ENCODE results near the gene GALNT9.
"Not testable (repeated sequence)": the region's sequence is repeated elsewhere in the genome, so short reads cannot be mapped to it uniquely, and the experiment has no call there.

GALNT9 gene

DNA sequence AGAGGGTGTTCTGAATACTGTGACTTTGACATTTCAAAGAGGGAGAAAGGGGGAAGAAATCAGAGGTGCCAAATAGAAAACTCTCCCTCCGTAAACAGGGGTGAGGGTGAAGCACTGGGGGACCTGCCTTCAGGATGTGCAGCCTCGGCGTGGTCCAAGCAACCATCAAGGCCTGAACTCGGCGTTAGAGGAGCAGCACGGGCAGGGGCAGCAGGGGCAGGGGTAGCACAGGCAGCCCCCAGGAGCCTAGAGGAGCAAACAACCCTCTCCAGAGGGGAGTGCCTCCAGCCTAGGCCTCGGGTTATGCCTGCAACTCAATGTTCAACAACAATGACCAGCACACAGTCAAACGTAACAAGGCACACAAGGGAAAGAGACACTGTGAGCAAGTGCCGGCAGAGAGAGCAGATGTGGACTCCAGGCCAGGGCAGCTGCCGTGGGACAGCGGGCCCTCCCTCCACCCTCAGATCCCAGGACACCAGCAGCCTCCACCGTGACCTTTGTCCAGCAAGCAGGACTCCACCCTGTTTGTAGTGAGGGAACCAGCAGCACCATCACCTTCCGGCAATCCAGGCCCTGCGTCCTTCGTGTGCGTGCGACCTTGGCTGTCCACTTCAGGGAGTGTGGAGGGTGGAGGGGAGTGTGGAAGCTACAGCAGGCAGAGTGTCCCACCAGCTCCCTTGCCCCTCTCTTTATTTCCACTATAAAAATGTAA, 18.0 kb downstream of the GALNT9 start:
- DNase-seq: no peak

DNA sequence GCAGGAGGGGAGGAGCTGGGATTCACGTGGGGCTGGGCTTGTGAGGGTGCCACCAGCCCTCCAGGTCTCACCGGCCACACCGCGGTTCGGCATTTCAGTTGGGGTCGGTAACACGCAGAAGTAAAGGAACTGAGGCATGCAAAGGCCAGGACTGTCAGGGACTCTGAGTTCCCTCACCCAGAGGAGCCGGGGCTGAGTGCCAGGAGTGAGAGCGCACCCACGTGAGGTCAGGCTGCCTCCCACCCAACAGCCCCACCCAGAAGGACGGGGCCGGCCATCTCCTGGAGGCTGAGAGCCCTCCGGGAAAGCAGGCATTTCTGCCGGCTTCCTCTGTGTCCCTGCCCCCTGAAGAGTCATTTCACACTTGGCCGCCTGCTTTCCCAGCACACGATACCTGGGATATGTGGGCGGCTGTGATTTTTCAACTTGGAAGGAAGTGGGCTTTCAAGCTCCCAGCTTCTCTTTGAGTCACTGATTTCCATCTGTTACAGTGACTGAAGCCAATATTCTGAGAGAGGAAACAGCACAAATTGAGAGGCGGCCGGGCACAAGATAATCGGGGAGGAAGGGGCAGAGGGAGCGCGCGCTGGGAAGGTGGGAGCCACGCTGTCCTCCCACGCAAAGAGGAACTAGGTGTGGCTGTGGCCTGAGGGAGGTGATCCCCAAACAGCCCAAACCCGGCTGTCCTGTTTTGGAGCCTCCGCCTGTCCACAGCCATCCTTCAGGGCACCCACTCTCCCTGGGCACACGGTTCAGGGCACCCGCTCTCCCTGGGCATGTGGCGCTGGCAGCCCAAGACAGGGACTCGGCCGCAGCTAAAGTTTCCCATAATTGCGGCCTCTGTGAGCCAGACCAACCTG, 19.0 kb downstream of the GALNT9 start:
- no peak for DNase-seq

DNA sequence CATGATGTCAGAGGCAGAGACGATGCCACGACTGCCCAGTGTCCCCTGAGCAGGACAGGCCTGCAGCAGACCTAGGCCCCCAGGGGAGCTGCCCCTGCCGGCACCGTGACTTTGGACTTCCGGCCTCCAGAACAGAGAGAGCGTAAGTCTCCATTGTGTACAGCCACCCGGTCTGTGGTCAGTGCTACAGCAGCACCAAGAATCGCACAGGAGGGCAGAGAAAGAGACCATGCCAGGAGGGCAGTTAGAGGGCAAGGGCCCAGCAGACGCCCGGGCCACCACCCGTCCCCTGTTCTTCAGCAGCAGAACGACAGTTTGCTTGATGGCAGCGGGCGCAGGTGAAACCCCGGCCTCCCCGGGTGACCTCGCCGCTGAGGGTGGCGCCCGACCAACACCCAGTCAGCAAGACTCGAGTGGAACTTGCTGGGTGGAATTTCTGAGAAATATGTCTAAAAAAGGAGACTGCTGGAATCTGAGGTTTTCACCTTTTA, 19.7 kb downstream of the GALNT9 start:
- no peak for DNase-seq

DNA sequence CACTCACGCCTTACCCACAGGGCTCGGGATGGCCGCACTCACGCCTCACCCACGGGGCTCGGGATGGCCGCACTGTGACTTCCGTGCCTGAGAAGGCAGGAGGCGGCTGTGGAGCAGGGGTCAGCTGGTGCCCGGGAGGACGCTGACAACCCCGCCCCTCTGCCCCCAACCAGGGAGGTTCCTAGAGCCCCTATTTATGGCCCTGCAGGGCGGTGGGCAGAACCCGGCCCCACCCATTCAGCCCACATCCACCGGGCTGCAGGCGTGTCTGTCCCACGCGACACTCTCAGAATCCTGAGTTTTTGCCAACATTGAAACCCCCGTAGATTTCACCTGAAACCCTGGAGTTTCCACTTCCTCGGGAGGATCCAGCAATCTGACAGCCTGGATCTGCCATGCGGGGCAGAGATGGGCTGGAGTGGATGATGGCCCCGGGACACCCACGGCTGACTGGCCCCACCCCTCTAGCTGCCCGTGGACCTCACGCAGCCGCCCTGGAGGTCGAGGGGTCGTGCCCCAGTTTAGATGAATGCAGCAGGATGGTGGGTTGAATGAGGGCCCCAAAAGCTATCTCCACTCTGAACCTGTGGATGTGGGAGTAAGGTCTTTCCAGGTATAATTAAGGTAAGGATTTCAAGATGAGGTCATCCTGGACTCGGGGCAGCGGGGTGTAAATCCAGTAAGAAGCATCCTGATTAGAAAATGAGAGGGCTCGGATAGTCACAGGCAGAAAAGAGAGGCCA, 20.4 kb downstream of the GALNT9 start:
- no peak for DNase-seq

- no peak for DNase-seq
Observed at GRCh38 chr12:132307976-132308852, 21.2 kb downstream of the GALNT9 start.

DNA sequence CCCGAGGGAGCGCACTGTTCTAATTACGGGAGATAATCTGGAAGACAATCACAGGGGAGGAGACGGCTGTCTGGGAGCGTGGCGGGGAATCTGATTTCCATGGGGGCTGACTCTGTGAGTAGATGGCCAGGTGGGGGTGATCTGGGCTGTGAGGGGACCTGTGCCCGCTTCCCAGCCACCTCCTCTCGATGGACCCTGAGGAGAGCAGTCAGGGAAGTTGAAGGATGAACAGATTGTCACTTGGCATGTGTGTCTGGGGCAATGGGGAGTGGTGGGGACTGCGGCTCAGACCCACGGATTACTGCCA, 22.6 kb downstream of the GALNT9 start:
- no peak for DNase-seq

DNA sequence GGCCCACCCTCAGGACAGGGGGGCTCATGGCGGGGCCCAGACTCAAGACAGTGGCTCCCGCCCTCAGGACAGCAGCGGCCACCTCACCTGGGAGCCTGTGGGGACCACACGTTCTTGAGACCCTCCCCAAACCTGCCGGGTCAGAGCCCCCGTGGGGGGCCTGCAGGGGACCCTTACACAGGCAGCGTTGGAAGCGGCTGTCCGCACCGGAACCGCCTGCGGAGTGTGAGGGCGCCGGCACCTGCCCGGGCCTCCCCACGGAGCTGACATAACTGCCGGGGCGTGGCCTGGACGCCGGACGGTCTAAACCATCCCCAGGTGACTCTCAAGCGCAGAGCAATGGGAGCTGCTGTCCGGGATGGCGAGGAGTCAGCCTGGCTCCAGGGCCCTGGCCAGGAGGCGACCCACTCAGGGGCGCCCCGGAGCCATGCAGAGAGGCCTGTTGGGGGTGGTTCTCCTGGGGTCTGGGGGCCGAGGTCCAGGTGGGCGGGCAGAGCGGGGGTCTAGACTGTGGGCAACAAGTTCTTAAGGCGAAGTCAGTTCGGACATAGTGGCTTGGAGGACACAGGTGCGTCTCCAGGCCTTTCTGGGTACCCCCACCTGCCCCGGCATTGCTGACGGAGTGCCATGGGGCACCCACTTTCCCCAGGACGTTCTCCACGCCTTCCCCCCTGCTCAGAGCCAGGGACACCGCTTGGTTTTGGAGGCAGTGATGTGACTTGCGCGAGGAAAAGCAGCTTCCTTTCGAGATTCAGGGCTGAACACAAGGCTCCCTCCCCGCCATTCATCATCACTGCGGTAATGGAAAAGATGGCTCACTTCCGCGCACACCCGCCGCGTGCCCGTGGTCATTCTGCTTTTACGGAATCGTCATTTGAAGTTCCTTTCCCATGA, 23.2 kb downstream of the GALNT9 start:
- DNase-seq: no peak

GRCh38 chr12:132305560-132305966, 23.8 kb downstream of the GALNT9 start:
- DNase-seq: no peak

DNA sequence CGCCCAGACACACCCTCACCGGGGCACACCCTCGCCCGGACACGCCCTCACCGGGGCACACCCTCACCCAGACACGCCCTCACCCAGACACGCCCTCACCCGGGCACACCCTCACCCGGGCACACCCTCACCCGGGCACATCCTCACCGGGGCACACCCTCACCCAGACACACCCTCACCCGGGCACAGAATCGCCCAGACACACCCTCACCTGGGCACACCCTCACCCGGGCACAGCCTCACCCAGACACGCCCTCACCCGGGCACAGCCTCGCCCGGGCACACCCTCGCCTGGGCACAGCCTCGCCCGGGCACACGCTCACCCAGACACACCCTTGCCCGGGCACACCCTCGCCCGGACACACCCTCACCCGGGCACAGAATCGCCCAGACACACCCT, 24.5 kb downstream of the GALNT9 start:
- not testable (repeated sequence) for DNase-seq

GRCh38 chr12:132303853-132304373, 25.5 kb downstream of the GALNT9 start:
- not testable (repeated sequence) for DNase-seq

DNA sequence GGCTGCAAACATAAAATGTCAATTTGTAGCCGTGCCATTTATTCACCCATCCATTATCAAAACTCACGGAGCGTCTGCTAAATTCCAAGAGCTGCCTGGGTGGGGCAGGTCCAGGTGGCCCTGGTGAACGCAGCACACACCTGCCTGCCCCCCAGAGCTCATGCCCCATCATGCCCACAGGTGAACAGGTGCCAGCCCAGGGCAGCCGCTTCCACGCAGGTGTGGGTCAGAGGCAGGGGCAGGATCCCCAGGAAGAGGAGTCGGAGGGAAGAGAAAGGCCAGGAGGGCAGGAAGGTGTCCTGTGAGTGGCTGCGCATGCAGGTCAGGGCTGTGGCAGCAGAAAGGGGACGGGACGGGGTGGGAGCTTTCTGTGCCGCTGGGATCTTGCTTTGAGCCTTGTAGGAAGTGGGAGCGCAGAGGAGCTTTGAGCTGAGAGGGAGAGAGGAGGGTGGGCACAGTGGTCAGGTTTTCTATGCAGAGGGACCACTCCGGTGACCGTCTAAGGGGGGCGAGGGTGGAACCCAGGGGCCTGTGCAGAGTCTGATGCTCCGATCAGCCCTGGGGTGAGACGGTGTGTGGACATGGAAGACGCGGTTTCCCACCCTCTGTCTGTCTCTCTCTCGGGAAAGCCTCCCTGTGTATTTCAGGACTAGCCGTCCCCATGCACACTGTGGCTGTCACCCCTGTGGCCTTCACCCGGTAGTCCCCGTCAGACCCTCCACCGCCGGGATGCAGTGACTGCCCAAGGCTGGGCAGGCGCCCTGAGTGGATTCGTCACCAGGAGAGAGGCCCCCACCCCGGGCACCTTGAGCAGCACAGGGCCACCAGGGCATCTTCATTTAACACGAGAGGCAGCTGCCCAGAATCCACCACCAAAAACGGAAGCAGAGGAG, 26.7 kb downstream of the GALNT9 start:
- DNase-seq: no peak

- no peak for DNase-seq
Observed at GRCh38 chr12:132300789-132301722, 28.3 kb downstream of the GALNT9 start.

DNA sequence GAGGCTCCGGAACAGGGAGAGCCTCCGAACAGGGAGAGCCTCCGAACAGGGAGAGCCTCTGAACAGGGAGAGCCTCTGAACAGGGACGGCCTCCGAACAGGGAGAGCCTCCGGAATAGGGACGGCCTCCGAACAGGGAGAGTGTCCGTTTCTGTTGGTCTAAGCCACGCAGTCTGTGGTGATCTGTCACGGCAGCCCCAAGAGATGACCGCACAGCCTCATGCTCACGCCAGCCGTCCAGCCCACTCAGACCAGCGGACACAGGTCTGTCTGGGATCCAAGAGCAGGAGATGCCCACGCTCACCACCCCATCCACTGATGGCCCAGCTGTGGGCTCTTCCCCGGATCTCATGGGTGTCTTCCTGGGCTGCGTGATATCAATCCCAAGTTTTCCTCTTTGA, 33.3 kb downstream of the GALNT9 start:
- DNase-seq: no peak

DNA sequence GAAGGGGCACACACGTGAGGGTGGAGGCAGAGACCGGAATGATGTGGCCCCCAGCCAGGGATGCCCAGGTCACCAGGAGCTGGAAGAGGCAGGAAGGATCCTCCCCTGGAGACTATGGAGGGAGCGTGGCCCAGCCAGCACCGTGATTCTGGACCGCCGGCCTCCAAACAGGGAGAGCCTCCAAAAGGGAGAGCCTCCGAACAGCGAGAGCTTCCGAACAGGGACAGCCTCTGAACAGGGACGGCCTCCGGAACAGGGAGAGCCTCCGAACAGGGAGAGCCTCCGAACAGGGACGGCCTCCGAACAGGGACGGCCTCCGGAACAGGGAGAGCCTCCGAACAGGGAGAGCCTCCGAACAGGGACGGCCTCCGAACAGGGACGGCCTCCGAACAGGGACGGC, 33.8 kb downstream of the GALNT9 start:
- not testable (repeated sequence) for DNase-seq

DNA sequence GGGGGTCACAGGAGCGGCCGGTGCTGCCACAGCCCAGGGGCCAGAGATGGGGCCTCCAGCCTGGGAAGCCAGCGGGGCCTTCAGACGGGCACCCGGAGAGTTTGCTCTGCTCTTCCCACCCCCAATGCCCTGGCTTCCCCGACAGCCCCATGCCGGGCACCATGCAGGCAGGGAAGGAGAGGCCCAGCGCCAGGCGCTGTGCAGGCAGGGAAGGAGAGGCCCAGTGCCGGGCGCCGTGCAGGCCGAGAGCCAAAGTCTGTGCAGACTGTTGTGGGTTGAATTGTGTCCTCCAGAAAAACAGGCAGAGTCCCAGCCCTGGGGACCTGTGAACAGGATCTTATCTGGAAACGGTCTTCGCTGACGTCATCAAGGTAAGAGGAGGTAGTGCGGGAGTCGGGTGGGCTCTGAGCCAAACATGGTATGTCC, 34.3 kb downstream of the GALNT9 start:
- DNase-seq: no peak

DNA sequence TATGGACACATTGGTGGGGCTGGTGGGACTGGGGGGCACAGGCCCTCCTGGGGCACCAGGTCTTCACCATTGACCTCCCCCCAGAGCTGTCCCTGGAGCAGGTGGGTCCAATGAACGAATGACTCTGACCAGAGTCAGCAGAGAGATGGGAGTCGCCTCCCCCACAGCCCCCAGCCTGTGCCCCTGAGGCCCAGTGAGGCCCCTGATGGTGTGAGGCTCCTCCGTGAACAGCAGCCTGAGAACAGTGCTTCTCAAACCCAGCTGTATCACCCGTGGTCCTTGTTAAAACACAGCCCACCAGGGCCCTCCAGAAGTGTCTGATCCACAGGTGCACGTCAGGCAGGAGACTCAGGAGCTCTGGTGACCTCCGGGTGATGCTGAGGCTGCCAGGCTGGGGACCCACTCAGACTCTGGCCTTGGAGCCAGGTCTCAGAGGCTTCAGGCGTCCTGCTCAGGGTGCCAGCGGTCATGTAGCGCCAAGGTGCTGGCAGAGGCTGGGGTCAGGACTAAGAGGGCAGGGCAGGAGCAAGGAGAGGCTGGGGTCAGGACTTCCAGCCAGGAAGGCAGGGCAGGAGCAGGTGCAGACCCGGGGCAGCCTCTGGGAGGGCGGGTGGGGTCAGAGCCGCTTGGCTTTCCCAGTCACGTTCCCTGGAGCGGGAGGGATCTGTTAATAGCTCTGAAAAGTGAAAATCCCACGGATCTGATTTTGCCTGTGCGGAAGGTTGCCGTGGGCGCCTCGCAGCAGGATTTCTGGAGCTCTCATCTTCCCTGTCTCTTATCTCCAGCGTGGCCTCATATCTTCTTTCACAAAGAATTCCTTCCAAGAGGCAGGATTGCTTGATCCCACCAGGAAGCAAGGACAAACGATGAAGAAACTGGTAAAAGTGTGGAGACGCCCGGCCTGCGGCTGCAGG, 35.0 kb downstream of the GALNT9 start:
- DNase-seq: no peak

Measured in activated CD4-positive, CD25-positive, alpha-beta regulatory T cell (primary cell).